CD14-positive monocyte (primary cell): ENCODE results near the gene CPNE4. TPM values are rescaled to one million over a fixed set of nuclear protein-coding genes. Genes with fewer than 3 reads are reported as not detected.

Experiments
- DNase-seq, 3 donors: peaks; one replicate each; pipeline ENCODE4 v3.0.0-alpha.2; 2011 to 2022
- H2AFZ ChIP-seq: 2 replicates; pipeline ENCODE4 v1.6.0; 2012; ENCODE audit warnings: mild to moderate bottlenecking, low read depth, low read length, inconsistent platforms; ENCODE audit not compliant: insufficient read depth, poor library complexity, severe bottlenecking
- H3K27ac ChIP-seq, 2 donors: 1 replicate in 1 of 2; 2 replicates in 1 of 2; pipeline ENCODE4 v1.5.1; 2012 to 2013; ENCODE audit warnings: low read length in 2 of 2, control low read depth in 1 of 2, inconsistent platforms in 1 of 2, low read depth in 1 of 2, mild to moderate bottlenecking in 1 of 2
- H3K27me3 ChIP-seq, 2 donors: one replicate each; pipeline versions ENCODE4 v1.6.0 to v1.6.1; 2011 to 2013; ENCODE audit warnings: low read length in 2 of 2; ENCODE audit not compliant: control insufficient read depth in 2 of 2, insufficient read depth in 2 of 2
- H3K36me3 ChIP-seq, 2 donors: replicated peaks in 1 of 2; 1 replicate in 1 of 2; 2 replicates in 1 of 2; pipeline versions ENCODE4 v1.5.1 to v1.6.1; 2012 to 2013; ENCODE audit warnings: low read length in 2 of 2, control low read depth in 1 of 2, inconsistent platforms in 1 of 2, mild to moderate bottlenecking in 1 of 2; ENCODE audit not compliant: insufficient read depth in 2 of 2, control insufficient read depth in 1 of 2
- H3K4me1 ChIP-seq, 2 donors: 1 replicate in 1 of 2; 2 replicates in 1 of 2; pipeline versions ENCODE4 v1.5.1 to v1.6.1; 2012 to 2013; ENCODE audit warnings: low read length in 2 of 2, control low read depth in 1 of 2, inconsistent platforms in 1 of 2, mild to moderate bottlenecking in 1 of 2, moderate library complexity in 1 of 2; ENCODE audit not compliant: insufficient read depth in 2 of 2, control insufficient read depth in 1 of 2
- H3K4me2 ChIP-seq: replicated peaks from 2 replicates; pipeline ENCODE3; 2012; ENCODE audit warnings: low read length, moderate library complexity, mild to moderate bottlenecking; ENCODE audit not compliant: poor library complexity, severe bottlenecking; ENCODE audit errors: extremely low read depth
- H3K4me3 ChIP-seq, 3 experiments: fragments of 200-600 bp in 1 of 3; sonication (generic) in 1 of 3; replicated peaks in 1 of 3; 1 replicate in 2 of 3; 2 replicates in 1 of 3; pipeline ENCODE4 v1.5.1; 2011 to 2013; ENCODE audit warnings: low read length in 3 of 3, mild to moderate bottlenecking in 3 of 3, control low read depth in 2 of 3, low read depth in 2 of 3, inconsistent platforms in 1 of 3, moderate library complexity in 1 of 3
- H3K79me2 ChIP-seq: 2 replicates; pipeline ENCODE4 v1.6.0; 2012; ENCODE audit warnings: mild to moderate bottlenecking, control low read depth, inconsistent platforms, low read length, moderate library complexity; ENCODE audit not compliant: insufficient read depth
- H3K9ac ChIP-seq: 2 replicates; pipeline ENCODE4 v1.6.0; 2017; ENCODE audit warnings: low read length, mild to moderate bottlenecking; ENCODE audit not compliant: insufficient read depth, poor library complexity, severe bottlenecking
- H3K9me3 ChIP-seq, 2 donors: replicated peaks in 1 of 2; 1 replicate in 1 of 2; 2 replicates in 1 of 2; pipeline versions ENCODE4 v1.5.1 to v1.6.1; 2012 to 2013; ENCODE audit warnings: low read length in 2 of 2, control low read depth in 1 of 2; ENCODE audit not compliant: control insufficient read depth in 1 of 2, insufficient read depth in 1 of 2
- H4K20me1 ChIP-seq: 2 replicates; pipeline ENCODE4 v1.6.0; 2012; ENCODE audit warnings: mild to moderate bottlenecking, low read length, control low read depth, moderate library complexity; ENCODE audit not compliant: insufficient read depth
- H3K27ac Mint-ChIP-seq, 7 donors: one replicate each; pipeline ENCODE4 v1.8.0; 2020; ENCODE audit warnings: mild to moderate bottlenecking in 7 of 7, mixed read lengths in 7 of 7, moderate library complexity in 6 of 7, inconsistent platforms in 2 of 7
- H3K27me3 Mint-ChIP-seq, 3 donors: one replicate each; pipeline ENCODE4 v1.8.0; 2021 to 2022; ENCODE audit warnings: low read depth in 3 of 3, mild to moderate bottlenecking in 3 of 3, mixed read lengths in 3 of 3, moderate library complexity in 3 of 3, inconsistent platforms in 1 of 3
- H3K36me3 Mint-ChIP-seq, 2 donors: one replicate each; pipeline ENCODE4 v1.8.0; 2020; ENCODE audit warnings: mixed read lengths in 2 of 2, inconsistent platforms in 1 of 2, mild to moderate bottlenecking in 1 of 2
- H3K4me1 Mint-ChIP-seq: one replicate; pipeline ENCODE4 v1.8.0; 2020; ENCODE audit warnings: mild to moderate bottlenecking, mixed read lengths
- H3K4me3 Mint-ChIP-seq, 2 donors: one replicate each; pipeline ENCODE4 v1.8.0; 2020; ENCODE audit warnings: mild to moderate bottlenecking in 2 of 2, mixed read lengths in 2 of 2, moderate library complexity in 1 of 2
- H3K9me3 Mint-ChIP-seq, 7 donors: one replicate each; pipeline ENCODE4 v1.8.0; 2020 to 2022; ENCODE audit warnings: mixed read lengths in 7 of 7, mild to moderate bottlenecking in 6 of 7, moderate library complexity in 6 of 7, inconsistent platforms in 2 of 7
- CTCF ChIP-seq: fragments of 200-600 bp; IDR thresholded peaks from one replicate; pipeline ENCODE4 v1.8.0; 2022; ENCODE audit warnings: antibody characterized with exemption, mild to moderate bottlenecking
- WGBS: methylation state at CpG from one replicate; pipeline ENCODE4 v1.1.5; 2013; ENCODE audit warnings: missing lambda C conversion rate; ENCODE audit not compliant: insufficient coverage; 5-methylcytosine and 5-hydroxymethylcytosine counted together
- intact Hi-C, 2 donors: fragments of 100-400 bp; cut with micrococcal nuclease; formaldehyde crosslinking; loops; one replicate each; pipeline versions ENCODE4 v1.15.0 to v1.15.1; 2023
- polyA plus RNA-seq, 3 donors: library from polyadenylated mRNA; depleted of rRNA in 1 of 3; unstranded in 2 of 3; stranded (reverse) in 1 of 3; fragments of 300-500 nt in 2 of 3; fragments of >200 nt in 1 of 3; fragmentation: Illumina TruSeq in 2 of 3; gene quantifications; 1 replicate in 2 of 3; 2 replicates in 1 of 3; pipeline ENCODE4 v1.2.3, GENCODE V29; 2012 to 2021

Gene CPNE4
- polyA plus RNA-seq, 3 donors, result not detected

GRCh38 chr3:132079147-132079546, 44.3 kb upstream of the CPNE4 start:
- Mint-ChIP-seq H3K36me3 (no peaks in the 10 kb centered on the region), H3K9me3 (peaks cover 0 to 5% (median 0%) of the 10 kb centered on the region in 7 donors)
- H3K79me2 ChIP-seq, result no peaks in the 10 kb centered on the region

DNA sequence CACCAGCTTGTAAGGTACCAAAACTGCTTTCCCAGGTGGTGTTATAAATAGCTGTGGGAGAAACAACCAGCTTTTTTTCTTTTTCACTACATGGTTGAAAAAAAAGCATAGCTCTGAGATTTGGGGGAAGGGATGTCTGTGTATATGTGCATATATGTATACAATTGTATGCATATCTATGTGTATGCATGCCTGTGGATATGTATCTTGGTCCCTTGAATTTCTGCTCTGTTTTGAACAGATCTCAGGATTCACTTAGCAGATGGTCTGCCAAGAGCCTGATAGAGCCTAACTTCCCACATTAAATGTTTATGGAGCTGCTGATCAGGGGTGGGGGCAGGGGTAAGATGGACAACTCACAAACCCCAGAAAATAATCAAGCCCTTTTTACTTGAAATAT, 39.0 kb upstream of the CPNE4 start:
- H3K27me3 Mint-ChIP-seq, result peaks cover 0 to 4% (median 3%) of the 10 kb centered on the region in 3 donors
- Histone ChIP-seq H3K4me2 (no peak overlapping the region), H3K9ac (no peak overlapping the region), H3K4me3 (no peak overlapping the region), H3K9me3 (no peaks in the 10 kb centered on the region), H3K36me3 (no peaks in the 10 kb centered on the region), H3K27me3 (no peaks in the 10 kb centered on the region), H3K27ac (no peak overlapping the region), H3K4me1 (no peaks in the 10 kb centered on the region), H4K20me1 (no peaks in the 10 kb centered on the region), H3K79me2 (no peaks in the 10 kb centered on the region), H2AFZ (no peak overlapping the region)
- no peak for TF ChIP-seq CTCF
- intact Hi-C loops, result no loop called here
- H3K4me1 Mint-ChIP-seq, result no peaks in the 10 kb centered on the region
- DNase-seq, result no peak
- no peaks in the 10 kb centered on the region for H3K36me3 Mint-ChIP-seq
- no peak overlapping the region for H3K4me3 Mint-ChIP-seq
- H3K9me3 Mint-ChIP-seq, result peaks cover 0 to 1% (median 0%) of the 10 kb centered on the region in 7 donors
- H3K27ac Mint-ChIP-seq, result no peak overlapping the region

More at GRCh38 chr3:132079147-132079546, 44.3 kb upstream of the CPNE4 start:
- Mint-ChIP-seq H3K27ac (no peak overlapping the region), H3K4me1 (no peaks in the 10 kb centered on the region), H3K27me3 (peaks cover 0 to 4% (median 4%) of the 10 kb centered on the region in 3 donors), H3K4me3 (no peak overlapping the region)
- H3K9ac ChIP-seq, result no peak overlapping the region
- H3K4me1 ChIP-seq, result no peaks in the 10 kb centered on the region
- no peaks in the 10 kb centered on the region for H3K9me3 ChIP-seq
- H3K36me3 ChIP-seq, result no peaks in the 10 kb centered on the region
- H3K4me3 ChIP-seq, result no peak overlapping the region
- no peak for DNase-seq
- H3K27me3 ChIP-seq, result no peaks in the 10 kb centered on the region
- no peaks in the 10 kb centered on the region for H4K20me1 ChIP-seq
- H2AFZ ChIP-seq, result no peak overlapping the region
- H3K27ac ChIP-seq, result no peak overlapping the region
- WGBS, result no CpG with 5 or more reads among the region's 1 CpG
- H3K4me2 ChIP-seq, result no peak overlapping the region
- intact Hi-C loops, result no loop called here
- no peak for TF ChIP-seq CTCF
